Transverse colon (tissue), 4 donors: ENCODE results near the gene PCGF1.

Experiments used
- CTCF ChIP-seq, 5 experiments: fragments of 200-600 bp in 3 of 5; fragments of 450-650 bp in 2 of 5; sonication (generic) in 3 of 5; IDR thresholded peaks; 1 replicate in 2 of 5; 2 replicates in 3 of 5; pipeline ENCODE4 v1.5.1; 2016 to 2017; ENCODE audit warnings: antibody characterized with exemption in 5 of 5, inconsistent platforms in 3 of 5, mild to moderate bottlenecking in 2 of 5, moderate library complexity in 1 of 5
- EP300 ChIP-seq: sonication (generic); formaldehyde crosslinking; IDR thresholded peaks from one replicate; pipeline ENCODE4 v1.6.1; 2017; ENCODE audit warnings: antibody characterized with exemption, low read depth
- POLR2A ChIP-seq: fragments of 450-650 bp; IDR thresholded peaks from one replicate; pipeline ENCODE4 v1.6.1; 2016; ENCODE audit warnings: antibody characterized with exemption, mild to moderate bottlenecking, moderate library complexity
- POLR2AphosphoS5 ChIP-seq, 3 donors: sonication (generic); formaldehyde crosslinking; IDR thresholded peaks; one replicate each; pipeline ENCODE4 v1.6.1; 2016; ENCODE audit warnings: antibody characterized with exemption in 3 of 3

GRCh38 chr2:74556831-74557370 lies 49.4 kb upstream of the PCGF1 start:
- TF ChIP-seq CTCF (IDR thresholded peaks at IDR 0.05) (no peak), EP300 (no peak), POLR2AphosphoS5 (IDR thresholded peaks at IDR 0.05) (no peak), POLR2A (no peak)
